ENCODE results near the gene CEP85L.
"Not testable (repeated sequence)": the region's sequence is repeated elsewhere in the genome, so short reads cannot be mapped to it uniquely, and the experiment has no call there.

Gene CEP85L

DNA sequence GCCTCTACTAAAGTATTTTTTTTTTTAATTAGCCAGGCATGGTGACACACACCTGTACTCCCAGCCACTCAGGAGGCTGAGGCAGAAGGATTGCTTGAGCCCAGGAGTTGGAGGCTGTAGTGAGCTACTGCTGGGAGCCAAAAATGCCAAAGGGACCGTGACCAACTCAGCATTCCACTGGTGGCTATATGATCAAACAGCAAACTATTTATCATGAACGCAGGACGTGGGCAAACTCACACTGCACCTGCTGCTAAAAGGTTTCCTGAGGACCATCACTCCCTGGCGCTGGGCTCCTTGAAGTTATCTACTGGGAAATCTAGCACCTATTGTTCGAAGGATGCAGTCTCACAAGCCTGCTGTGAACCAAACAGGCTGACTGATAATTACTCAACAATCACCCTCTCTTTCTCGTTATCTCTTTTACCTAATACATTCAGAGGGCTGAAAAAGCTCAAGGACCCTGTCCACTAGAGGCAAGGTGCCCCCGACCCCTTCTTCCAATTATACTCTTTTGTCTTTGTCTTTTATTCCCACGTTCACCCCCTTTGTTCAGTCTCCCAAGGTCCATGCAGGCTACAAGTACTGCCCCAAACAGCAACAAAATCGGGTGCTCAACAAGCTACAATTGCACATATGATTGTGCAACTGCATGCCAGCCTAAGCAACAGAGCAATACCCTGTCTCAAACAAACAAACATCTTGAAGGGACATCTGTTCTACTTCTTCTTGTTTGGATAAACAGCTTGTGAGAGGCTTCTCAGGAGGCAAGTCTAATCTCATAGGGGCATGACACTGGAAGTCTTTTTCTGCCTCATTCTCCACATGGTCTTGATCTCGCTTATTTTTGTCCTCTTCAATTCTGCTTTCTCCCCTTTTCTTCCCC, 151.0 kb downstream of the CEP85L start:
- no peak for DNase-seq (ENCODE audit: low read depth)

DNA sequence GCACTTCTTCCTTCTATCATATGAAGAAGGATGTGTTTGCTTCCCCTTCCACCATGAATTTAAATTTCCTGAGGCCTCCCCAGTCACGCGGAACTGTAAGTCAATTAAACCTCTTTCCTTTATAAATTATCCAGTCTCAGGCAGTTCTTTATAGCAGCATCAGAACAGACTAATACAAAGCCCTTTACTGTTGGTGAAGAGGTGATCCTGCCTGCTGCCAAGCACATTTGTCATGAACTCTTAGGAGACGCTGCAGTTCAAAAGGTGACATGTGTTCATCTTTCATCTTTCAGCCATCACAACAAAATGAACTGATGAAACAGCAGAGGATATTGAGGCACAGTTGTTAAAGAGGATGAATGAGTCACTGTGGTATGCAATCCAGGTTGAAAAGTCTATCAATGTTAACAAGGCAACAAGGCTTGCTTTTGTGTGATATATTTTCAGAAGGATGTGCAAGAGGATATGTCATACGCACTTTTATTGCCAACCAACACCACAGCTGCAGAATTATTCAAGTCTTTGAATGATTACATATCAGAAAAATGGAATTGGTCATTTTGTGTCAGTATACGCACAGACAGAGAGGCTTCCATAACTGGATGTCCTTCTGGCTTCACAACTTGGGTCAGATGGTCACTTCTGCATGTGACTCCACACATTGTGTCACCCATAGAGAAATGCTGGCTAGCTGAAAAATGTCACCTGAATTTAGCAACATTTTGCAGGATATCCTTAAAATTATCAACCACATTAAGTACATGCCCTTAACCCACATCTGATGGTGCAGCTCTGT, 155.7 kb downstream of the CEP85L start:
- DNase-seq (ENCODE audit: low read depth) = no peak

DNA sequence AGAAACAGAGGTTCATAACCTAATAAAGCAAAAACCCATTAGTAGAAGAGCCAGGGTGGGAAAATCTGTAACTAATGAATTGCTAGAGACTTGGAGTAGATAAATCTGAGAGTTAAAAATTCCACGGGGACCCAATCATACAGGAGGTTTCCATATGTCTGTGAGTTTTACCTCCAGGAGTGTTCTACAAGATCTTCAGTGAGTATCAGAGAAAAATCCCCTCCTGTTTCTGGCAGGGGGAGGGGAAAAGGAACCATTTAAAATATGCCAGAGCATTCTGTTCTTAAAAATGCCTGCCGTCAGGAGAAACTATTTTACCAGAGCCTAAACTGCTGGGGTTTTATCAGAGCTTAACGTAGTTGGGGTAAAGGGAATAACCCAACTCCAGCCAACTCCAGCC, 157.3 kb downstream of the CEP85L start:
- DNase-seq (ENCODE audit: low read depth) = no peak

DNA sequence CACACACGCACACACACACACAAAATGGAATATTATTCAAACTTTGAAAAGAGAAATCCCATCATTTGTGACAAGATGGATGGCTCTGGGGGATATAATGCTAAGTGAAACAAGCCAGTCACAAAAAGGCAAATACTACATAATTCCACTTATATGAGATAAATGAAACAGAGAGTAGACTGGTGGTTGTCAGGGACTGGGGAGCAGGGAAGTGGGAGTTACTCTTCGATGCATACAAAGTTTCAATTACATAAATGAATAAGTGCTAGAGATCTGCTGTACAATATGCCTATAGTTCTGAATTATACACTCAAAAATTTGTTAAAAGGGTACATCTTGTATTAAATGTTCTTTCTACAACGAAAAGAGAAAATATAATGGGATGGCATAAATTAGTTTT, 161.4 kb downstream of the CEP85L start:
- DNase-seq (ENCODE audit: low read depth) = no peak

DNA sequence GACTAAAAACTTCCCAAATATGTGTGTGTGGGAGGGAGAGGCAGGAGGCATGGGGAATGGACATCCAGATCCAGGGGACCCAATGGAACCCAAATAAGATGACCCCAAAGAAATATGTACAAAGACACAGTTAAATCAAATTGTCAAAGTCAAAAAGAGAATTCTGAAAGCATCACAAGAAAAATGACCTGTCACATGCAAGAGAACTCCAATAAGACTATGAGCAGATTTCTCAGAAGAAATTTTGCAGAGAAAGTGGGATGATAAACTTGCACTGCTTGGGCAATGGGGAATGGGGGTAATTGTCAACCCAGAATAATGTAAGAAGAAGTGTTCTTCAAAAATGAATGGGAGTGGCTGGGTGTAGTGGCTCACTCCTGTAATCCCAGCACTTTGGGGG, 162.8 kb downstream of the CEP85L start:
- DNase-seq (ENCODE audit: low read depth) = no peak

DNA sequence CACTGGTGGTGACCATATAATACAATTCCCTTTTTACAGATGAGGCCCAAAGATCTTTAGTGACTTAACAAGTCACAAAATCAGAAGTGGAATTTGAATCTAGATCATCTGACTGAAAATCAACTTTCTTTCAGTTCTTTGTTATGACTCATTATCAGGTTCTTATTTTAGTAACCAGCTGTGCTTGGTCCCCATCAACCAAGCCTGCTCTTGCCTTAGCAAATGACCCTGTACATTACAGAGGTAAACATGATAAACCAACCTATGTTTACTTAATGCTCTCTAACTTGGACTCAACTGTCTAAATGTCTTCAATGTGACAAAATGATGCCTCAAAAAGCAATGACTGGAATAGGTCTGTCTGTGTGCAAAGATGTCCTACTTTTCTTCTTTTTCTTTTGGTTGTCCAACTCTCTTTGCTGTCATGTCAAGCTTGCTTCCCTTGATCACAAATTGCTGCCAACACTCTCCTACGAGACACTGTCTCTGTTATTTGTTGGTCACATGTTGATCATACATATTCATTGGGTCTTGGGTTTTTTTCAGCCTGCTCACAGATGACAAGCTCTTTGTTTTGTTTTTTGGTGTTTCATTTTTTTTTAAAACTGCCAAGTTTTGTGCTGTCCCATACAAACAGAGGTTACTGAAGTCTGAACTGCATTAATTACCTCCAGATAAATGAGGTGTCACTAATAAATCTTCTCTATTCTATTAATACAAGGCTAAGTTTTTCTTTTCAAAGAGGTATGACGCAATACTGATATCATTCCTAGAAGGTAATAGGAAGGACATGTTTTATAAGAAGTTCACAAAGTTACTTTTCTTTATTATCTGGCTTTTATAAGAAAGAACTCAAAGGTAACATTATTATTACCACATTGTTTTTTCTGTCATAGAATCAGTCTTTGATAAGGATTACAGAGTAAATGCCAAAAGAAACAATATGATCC, 165.5 kb downstream of the CEP85L start:
- no peak for DNase-seq (ENCODE audit: low read depth)

DNA sequence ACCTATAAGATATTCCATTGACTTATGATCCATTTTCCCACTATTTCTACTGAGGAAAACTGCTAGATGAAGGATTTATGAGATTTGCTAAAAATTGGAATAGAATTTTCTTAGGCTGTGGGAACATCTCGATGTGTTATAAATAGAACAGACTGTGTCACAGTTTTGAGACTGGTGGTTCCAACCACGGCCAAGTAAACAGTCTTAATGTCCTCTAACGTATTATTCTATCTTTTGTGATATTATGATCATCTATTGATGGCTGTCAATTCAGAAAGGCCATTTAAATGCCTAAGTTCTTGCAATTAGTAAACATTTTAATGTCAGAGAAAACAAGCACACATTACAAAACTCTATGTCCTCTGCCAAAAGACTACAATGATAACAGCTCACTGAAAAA, 174.8 kb downstream of the CEP85L start:
- DNase-seq (ENCODE audit: low read depth) = no peak

DNA sequence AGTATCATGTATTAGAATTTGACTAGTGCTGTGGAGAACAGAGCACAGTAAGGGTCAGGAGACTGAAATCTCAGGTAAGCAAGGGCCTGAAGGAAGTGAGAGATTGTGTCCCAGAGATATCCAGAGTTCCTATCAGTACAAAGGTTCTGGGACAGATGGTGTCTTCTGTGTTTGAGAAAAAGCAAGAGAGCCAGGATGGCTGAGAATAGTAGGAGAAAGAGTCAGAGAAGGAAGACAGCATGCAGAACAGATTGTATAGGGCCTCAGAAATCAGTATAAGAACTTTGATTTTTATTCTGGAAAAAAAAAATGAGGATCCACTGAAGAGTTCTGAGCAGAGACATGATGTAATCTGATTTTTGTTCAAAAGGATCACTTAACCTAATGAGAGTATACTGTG, 178.1 kb downstream of the CEP85L start:
- no peak for DNase-seq (ENCODE audit: low read depth)

DNA sequence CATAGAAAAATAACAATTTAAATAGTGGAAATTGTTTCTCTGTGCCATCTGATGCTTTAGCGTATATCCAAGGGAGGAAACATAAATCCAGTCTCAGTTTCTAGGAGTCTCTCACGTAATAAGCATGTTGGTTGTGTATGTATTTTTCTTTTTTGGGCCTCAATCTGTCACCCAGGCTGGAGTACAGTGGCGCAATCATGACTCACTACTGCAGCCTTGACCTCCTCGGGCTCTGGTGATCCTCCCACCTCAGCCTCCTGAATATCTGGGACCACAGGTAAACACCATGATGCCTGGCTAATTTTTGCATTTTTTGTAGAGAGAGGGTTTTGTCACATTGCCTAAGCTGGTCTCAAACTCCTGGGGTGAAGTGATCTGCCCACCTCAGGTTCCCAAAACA, 181.9 kb downstream of the CEP85L start:
- no peak for DNase-seq (ENCODE audit: low read depth)

DNA sequence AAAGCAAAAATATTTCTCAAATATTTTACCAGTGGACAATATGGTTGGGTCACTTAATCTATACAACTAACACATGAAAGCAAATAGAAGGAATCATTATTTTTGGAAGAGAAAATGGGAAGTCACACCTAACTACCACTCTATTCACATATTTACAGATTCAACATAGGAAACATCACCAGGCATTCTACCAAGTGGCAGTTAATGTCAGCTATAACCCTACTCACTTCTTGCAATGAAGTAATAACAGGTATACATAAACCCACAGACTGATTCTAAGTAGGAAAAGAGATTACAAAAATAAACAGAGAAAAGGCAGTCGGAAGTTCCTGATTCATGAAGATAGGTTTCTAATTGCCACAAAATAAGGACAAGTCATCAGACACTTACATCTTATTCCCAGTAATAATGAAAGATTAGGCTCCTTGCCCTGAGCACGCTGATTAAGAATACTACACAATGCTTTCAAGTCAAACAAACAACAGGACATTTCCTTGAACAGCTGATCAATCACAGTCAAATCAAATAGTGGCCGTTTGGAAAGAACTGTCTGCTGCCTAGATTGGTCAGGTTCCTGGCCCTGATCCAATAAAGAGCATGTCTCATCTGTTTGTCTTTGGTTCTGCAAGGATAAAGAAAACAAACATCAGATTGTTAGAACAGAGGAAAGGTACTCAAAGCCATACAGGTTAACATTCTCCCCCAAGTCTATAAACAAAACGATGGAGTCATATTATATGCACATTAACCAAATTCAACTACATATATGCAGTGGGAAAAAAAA, 182.5 kb downstream of the CEP85L start:
- no peak for DNase-seq (ENCODE audit: low read depth)

DNA sequence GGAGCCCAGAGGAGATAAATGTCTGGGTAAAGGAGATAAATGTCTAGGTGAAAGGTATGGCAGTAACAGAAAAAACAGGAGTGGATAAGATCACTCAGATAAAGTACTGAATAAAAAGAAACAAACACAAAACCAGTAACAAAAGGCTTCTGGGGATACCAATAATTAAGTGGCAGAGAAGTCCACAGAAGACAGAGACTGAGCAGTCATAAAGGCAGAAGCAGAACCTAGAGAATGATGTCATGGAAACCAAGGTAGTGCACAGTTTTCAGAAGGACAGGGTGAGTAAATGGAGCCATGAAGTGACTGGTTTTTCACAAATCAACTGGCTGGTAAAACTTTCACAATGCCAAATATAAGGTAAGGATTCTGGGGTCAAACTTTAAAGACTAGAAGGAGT, 184.2 kb downstream of the CEP85L start:
- no peak for DNase-seq (ENCODE audit: low read depth)

DNA sequence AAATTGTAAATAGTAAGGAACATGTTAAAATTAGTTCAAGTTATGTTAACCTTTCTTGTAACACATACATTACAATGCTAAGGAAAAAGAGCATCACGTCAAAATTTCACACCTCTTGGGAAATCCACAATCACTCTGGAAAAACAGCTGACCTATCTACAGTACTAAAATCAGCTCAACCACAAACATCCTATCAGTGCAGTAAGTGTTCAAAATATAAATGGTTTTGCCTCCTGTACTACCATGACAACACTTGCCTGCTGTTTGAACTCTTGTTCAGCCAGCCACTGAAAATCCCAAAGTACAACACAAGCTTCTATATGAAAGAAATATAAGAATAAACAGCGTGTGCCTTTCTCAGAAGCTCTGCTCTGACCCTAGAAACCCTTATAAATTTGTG, 186.8 kb downstream of the CEP85L start:
- no peak for DNase-seq (ENCODE audit: low read depth)

DNA sequence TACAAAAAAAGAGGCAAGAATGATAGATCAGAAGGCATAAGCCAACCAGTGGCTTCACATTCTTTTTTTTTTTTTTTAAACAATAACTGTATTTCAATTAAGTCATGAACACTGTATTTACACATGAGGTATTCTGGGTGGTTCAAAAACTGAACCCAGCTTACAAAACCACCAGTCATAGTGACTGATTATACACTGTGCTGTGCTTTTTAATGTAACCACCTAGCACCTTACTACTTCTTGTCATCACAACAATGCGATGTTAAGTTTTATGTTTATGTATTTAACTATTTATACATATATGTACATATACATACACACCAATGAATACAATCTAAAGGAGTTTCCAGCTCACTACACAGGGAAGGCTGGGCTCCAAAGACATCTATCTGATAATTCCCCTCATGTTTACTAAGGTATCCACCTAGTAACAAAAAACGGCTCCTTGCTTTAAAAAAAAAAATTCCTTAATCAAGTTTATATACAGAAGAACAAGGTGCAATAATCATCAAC, 190.4 kb downstream of the CEP85L start:
- DNase-seq (ENCODE audit: low read depth) = no peak

DNA sequence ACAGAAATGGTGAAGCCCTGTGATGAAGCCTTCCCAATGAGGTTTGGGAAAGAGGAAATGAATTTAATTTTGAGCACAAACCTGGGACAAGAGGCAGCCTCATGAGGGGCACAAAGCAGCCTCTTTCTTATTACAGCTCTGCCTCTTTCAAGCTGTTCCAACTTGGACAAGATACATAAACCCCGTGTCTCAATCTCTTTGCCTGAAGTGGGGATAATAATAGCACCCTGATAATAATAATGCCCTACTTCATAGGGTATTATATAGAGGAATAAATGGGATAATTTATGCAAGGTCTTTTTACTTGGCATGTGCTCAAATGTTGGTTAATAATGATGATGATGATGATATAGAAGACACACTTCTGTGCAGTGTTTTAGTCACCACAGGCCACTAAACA, 194.4 kb downstream of the CEP85L start:
- DNase-seq (ENCODE audit: low read depth) = no peak

DNA sequence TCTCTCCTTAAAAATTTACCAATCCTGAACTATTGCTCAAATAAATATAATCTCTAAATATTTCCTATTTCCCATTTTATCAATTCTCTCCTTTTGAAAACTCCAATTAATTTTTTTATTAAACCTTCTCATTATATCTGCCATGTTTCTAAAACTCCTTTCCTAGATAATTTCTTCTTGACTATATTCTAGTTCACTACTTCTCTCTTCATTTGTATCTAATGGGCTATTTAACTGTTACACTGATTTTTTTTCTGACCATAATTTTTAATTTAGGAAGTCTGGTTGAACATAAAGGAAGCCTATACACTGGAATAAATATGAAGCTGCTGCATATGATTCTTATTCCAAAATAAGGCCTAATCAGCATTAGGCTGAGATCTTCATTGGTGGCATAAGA, 199.6 kb downstream of the CEP85L start:
- no peak for DNase-seq (ENCODE audit: low read depth)

DNA sequence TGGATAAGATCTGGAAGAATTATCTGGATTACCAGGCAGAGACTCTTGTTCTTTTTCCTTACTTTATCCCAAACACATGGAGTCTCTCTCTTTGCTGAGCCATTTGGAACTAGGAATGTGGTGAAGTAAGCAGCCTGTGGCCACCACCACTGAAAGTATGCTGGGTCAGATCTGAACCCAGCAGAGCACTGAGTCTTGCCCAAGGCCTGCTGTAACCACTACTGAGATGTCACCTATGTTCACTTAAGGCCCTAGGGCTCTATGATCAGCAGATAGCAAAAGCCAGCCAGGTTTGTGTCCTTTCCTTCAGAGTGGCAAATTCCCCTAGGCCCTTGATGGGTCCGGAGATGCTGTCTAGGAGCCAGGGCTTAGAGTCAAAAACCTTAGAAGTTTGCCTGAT, 206.6 kb downstream of the CEP85L start:
- no peak for DNase-seq (ENCODE audit: low read depth)

DNA sequence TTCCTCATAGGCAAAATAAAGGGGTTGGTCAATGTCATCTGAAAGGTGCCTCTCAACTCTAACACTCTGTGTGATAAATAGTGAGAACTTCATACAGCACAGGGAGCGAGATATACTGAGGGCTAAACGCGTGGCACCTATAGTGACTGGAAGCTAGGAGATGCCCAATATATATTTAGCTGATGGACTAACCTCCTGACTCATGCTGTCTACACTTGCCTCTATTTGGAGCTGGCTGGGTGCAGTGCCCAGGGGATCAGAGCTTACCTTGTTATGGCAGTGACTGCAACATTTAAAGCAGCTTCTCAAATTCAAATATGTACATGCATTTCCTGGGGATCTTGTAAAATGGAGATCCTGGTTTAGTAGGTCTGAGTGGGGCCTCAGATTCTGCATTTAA, 214.9 kb downstream of the CEP85L start:
- no peak for DNase-seq (ENCODE audit: low read depth)

DNA sequence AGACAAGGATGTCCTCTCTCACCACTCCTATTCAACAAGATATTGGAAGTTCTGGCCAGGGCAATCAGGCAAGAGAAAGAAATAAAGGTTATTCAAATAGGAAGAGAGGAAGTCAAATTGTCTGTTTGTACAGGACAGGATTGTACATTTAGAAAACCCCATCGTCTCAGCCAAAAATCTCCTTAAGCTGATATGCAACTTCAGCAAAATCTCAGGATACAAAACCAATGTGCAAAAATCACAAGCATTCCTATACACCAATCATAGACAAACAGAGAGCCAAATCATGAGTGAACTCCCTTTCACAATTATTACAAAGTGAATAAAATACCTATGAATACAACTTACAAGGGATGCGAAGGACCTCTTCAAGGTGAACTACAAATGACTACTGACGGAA, 217.2 kb downstream of the CEP85L start:
- not testable (repeated sequence) for DNase-seq (ENCODE audit: low read depth)

DNA sequence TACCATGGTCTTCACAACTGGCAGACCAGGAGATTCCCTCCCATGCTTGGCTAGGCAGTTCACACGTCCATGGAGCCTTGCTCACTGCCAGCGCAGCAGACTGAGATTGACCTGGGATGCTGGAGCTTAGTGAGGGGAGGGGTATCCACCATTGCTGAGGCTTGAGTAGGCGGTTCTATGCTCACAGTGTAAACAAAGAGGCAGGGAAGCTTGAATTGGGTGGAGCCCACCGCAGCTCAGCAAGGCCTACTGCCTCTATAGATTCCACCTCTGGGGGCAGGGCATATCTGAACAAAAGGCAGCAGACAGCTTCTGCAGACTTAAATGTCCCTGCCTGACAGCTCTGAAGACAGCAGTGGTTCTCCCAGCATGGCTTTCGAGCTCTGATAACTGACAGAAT, 230.1 kb downstream of the CEP85L start:
- not testable (repeated sequence) for DNase-seq (ENCODE audit: low read depth)

DNA sequence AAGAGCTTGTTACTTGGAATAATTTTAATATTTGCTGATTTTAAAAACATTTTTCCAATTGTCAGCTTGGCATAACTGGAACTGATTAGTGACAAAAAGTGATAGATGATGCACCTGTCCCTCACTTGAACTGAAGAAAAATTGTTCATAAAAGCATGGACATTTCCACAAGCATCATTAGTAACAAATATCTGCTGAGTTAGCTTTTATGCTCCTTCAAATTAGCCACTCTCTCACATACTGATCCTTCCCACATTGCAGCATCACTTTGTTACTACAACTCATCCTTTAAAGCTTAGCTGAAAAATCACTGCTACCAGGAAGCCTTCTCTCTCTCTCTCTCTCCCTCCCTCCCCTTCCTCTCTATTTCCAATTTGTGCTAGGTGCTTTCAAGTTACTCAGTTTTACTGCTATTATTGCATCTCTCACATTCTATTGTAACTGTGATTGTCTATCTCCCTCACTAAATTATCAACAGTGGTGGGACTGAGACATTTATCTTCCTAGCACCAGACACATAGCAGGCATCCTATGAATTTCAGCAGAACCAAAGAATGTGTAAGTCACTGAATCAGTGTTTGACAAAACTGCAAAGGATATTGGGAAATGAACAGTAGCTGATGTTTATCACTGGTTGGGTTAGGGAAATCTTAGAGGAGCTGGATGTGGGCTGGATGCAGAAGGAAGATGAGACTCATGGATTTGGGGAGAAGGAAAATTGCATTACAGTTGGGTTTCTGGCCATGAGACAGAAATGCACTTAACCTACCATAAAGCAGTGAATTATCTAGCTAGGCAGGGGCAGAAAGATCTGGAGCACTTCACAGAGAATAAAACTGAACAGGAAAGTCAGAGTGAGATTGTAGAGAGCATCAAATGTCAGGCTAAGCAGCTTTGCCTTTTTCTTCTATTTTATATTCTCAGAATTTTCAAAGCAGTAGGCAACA, 231.7 kb downstream of the CEP85L start:
- no peak for DNase-seq (ENCODE audit: low read depth)
